Inflammatory macrophage treated with lipopolysaccharide for 4 hours (primary cell): ENCODE results near the gene ZDHHC14.

Experiments
- DNase-seq: peaks from one replicate; pipeline ENCODE4 v3.0.0-alpha.2; 2020

The ZDHHC14 gene

GRCh38 chr6:157468054-157468453 is 87.1 kb downstream of the ZDHHC14 start:
- no peak for DNase-seq

- no peak for DNase-seq
These were observed 87.6 kb downstream of the ZDHHC14 start for GRCh38 chr6:157468574-157468973.

- DNase-seq, result no peak
These were observed 88.4 kb downstream of the ZDHHC14 start for GRCh38 chr6:157469378-157469777.

- no peak for DNase-seq
These were observed 90.2 kb downstream of the ZDHHC14 start for GRCh38 chr6:157471077-157471686.

GRCh38 chr6:157471895-157472686 is 91.1 kb downstream of the ZDHHC14 start:
- DNase-seq, result no peak

GRCh38 chr6:157476797-157477196 is 95.8 kb downstream of the ZDHHC14 start:
- no peak for DNase-seq

- no peak for DNase-seq
These were observed 97.9 kb downstream of the ZDHHC14 start for GRCh38 chr6:157478926-157479325.

GRCh38 chr6:157479464-157480303 is 98.7 kb downstream of the ZDHHC14 start:
- DNase-seq, result no peak

GRCh38 chr6:157481189-157481864 is 100.3 kb downstream of the ZDHHC14 start:
- no peak for DNase-seq

GRCh38 chr6:157481865-157482249 is 100.9 kb downstream of the ZDHHC14 start:
- DNase-seq, result no peak

GRCh38 chr6:157483770-157484169 is 102.8 kb downstream of the ZDHHC14 start:
- DNase-seq, result no peak

GRCh38 chr6:157484181-157484580 is 103.2 kb downstream of the ZDHHC14 start:
- DNase-seq, result no peak

GRCh38 chr6:157486572-157486971 is 105.6 kb downstream of the ZDHHC14 start:
- no peak for DNase-seq

- DNase-seq, result no peak
These were observed 106.3 kb downstream of the ZDHHC14 start for GRCh38 chr6:157487110-157487773.

GRCh38 chr6:157488058-157488457 is 107.1 kb downstream of the ZDHHC14 start:
- no peak for DNase-seq

- DNase-seq, result no peak
These were observed 107.7 kb downstream of the ZDHHC14 start for GRCh38 chr6:157488716-157489118.

- no peak for DNase-seq
These were observed 109.8 kb downstream of the ZDHHC14 start for GRCh38 chr6:157490611-157491269.

- no peak for DNase-seq
These were observed 110.7 kb downstream of the ZDHHC14 start for GRCh38 chr6:157491571-157492232.

GRCh38 chr6:157492249-157492648 is 111.3 kb downstream of the ZDHHC14 start:
- no peak for DNase-seq

GRCh38 chr6:157492741-157493140 is 111.8 kb downstream of the ZDHHC14 start:
- DNase-seq, result no peak

GRCh38 chr6:157493173-157493572 is 112.2 kb downstream of the ZDHHC14 start:
- DNase-seq, result no peak
